SU-DHL-6 (cell line): Measurements from ENCODE around the gene STX1A.
A peak's percentile ranks its signal among the peaks of the same experiment; 100 is the strongest.

ENCODE experiments used
- H2AFZ ChIP-seq: fragments of 200-600 bp; sonication (generic); 2 replicates; pipeline ENCODE4 v1.6.1; 2014; ENCODE audit warnings: low read depth, mild to moderate bottlenecking, moderate library complexity, mixed read lengths, antibody characterized with exemption, low read length; ENCODE audit not compliant: severe bottlenecking
- H3F3A ChIP-seq: fragments of 200-600 bp; shearing (Covaris generic); 2 replicates; pipeline ENCODE4 v1.6.0; 2016; ENCODE audit warnings: antibody characterized with exemption, mild to moderate bottlenecking; ENCODE audit not compliant: insufficient read depth
- H3K27ac ChIP-seq: fragments of 200-600 bp; sonication (generic); 2 replicates; pipeline ENCODE4 v1.5.1; 2016; ENCODE audit warnings: low read depth, mild to moderate bottlenecking, low read length, moderate library complexity, mixed read lengths
- H3K27me3 ChIP-seq: fragments of 200-600 bp; sonication (generic), shearing (Covaris generic); 2 replicates; pipeline ENCODE4 v1.6.0; 2014; ENCODE audit warnings: mild to moderate bottlenecking, low read length
- H3K36me3 ChIP-seq: fragments of 200-600 bp; sonication (generic); 2 replicates; pipeline ENCODE4 v1.6.1; 2014; ENCODE audit warnings: mild to moderate bottlenecking, low read length, mixed read lengths
- H3K4me2 ChIP-seq: fragments of 300-600, 200-600 bp; shearing (Covaris generic), sonication (generic); 2 replicates; pipeline ENCODE4 v1.6.0; 2014; ENCODE audit warnings: low read length, low read depth, mild to moderate bottlenecking; ENCODE audit not compliant: poor library complexity, severe bottlenecking
- H3K4me3 ChIP-seq: fragments of 200-600 bp; sonication (generic); 2 replicates; pipeline ENCODE4 v1.5.1; 2014; ENCODE audit warnings: antibody characterized with exemption, low read length, mild to moderate bottlenecking, mixed read lengths; ENCODE audit not compliant: insufficient read depth, poor library complexity, severe bottlenecking
- H3K79me2 ChIP-seq: fragments of 200-600 bp; sonication (generic); 2 replicates; pipeline ENCODE4 v1.6.1; 2014; ENCODE audit warnings: mild to moderate bottlenecking, low read length, moderate library complexity; ENCODE audit not compliant: insufficient read depth
- H3K9ac ChIP-seq: fragments of 200-600 bp; sonication (generic); 2 replicates; pipeline ENCODE4 v1.7.0; 2014; ENCODE audit warnings: mild to moderate bottlenecking, low read length
- H3K9me2 ChIP-seq: fragments of 200-600 bp; sonication (generic); replicated peaks from 2 replicates; pipeline ENCODE4 v1.6.1; 2014; ENCODE audit warnings: low read length; ENCODE audit not compliant: insufficient read depth
- H3K9me3 ChIP-seq: fragments of 200-600 bp; sonication (generic); 2 replicates; pipeline ENCODE4 v1.6.1; 2014; ENCODE audit warnings: low read length, mixed read lengths; ENCODE audit not compliant: insufficient read depth
- H4K20me1 ChIP-seq: fragments of 200-600 bp; sonication (generic); 2 replicates; pipeline ENCODE4 v1.6.1; 2014; ENCODE audit warnings: low read depth, mild to moderate bottlenecking, antibody characterized with exemption, low read length, moderate library complexity, mixed read lengths
- CTCF ChIP-seq: fragments of 200-600 bp; sonication (generic); IDR thresholded peaks from one replicate; pipeline ENCODE4 v1.5.1; 2017; ENCODE audit warnings: antibody characterized with exemption, mild to moderate bottlenecking, low read length, moderate library complexity; ENCODE audit not compliant: insufficient read depth, poor library complexity, severe bottlenecking
- EZH2phosphoT487 ChIP-seq: fragments of 200-600 bp; sonication (generic), shearing (Covaris generic); conservative IDR thresholded peaks from 2 replicates; pipeline ENCODE4 v1.6.1; 2018; ENCODE audit warnings: mild to moderate bottlenecking, antibody characterized with exemption, low read length, moderate library complexity, mixed read lengths

Gene STX1A

GRCh38 chr7:73740212-73740611 is 20.7 kb upstream of the STX1A start:
- TF ChIP-seq EZH2phosphoT487, result no peak
- no peak for TF ChIP-seq CTCF
- H3K9me2 ChIP-seq, result no peaks in the 10 kb centered on the region
- no peaks in the 10 kb centered on the region for H3K27me3 ChIP-seq
- H2AFZ ChIP-seq, result no peak overlapping the region
- no peak overlapping the region for H3K4me2 ChIP-seq
- no peaks in the 10 kb centered on the region for H3K9me3 ChIP-seq
- H4K20me1 ChIP-seq, result 0 out of 2 replicates have a peak, but pooled peaks cover 3% of the 10 kb centered on the region
- no peak overlapping the region for H3K9ac ChIP-seq
- 0 out of 2 replicates have a peak, but pooled peaks cover under 1% of the 10 kb centered on the region for H3F3A ChIP-seq
- H3K36me3 ChIP-seq, result no peaks in the 10 kb centered on the region
- H3K27ac ChIP-seq, result no peak overlapping the region
- no peak overlapping the region for H3K4me3 ChIP-seq
- H3K79me2 ChIP-seq, result peaks cover 9% of the 10 kb centered on the region; the same call in 1 of the 2 replicates

GRCh38 chr7:73739387-73739767 is 19.9 kb upstream of the STX1A start:
- no peaks in the 10 kb centered on the region for H3K9me3 ChIP-seq
- no peaks in the 10 kb centered on the region for H3K27me3 ChIP-seq
- H3K9me2 ChIP-seq, result no peaks in the 10 kb centered on the region
- 0 out of 2 replicates have a peak, but pooled peaks cover 3% of the 10 kb centered on the region for H4K20me1 ChIP-seq
- peak overlapping the region; percentile 70 for H3K4me3 ChIP-seq
- peak overlapping the region; percentile 34; the same call in 1 of the 2 replicates for H3K27ac ChIP-seq
- H3K9ac ChIP-seq, result peak overlapping the region; percentile 97
- no peak for TF ChIP-seq CTCF
- TF ChIP-seq EZH2phosphoT487, result no peak
- H3K36me3 ChIP-seq, result no peaks in the 10 kb centered on the region
- H3K4me2 ChIP-seq, result peak overlapping the region; percentile 77
- peak overlapping the region; percentile 79 for H2AFZ ChIP-seq
- 0 out of 2 replicates have a peak, but pooled peaks cover 4% of the 10 kb centered on the region for H3F3A ChIP-seq
- H3K79me2 ChIP-seq, result peaks cover 9% of the 10 kb centered on the region; the same call in 1 of the 2 replicates

- H2AFZ ChIP-seq, result peak within 1 kb of the TSS; percentile 82
- H3K79me2 ChIP-seq, result peaks cover 9% of the 10 kb centered on the region; the same call in 1 of the 2 replicates
- no peak for TF ChIP-seq CTCF
- no peak for TF ChIP-seq EZH2phosphoT487
- H3K27ac ChIP-seq, result peak within 1 kb of the TSS; percentile 74
- no peaks in the 10 kb centered on the region for H3K36me3 ChIP-seq
- no peaks in the 10 kb centered on the region for H3K9me2 ChIP-seq
- 0 out of 2 replicates have a peak, but pooled peaks cover 4% of the 10 kb centered on the region for H3F3A ChIP-seq
- H3K4me2 ChIP-seq, result peak within 1 kb of the TSS; percentile 97
- 0 out of 2 replicates have a peak, but pooled peaks cover 3% of the 10 kb centered on the region for H4K20me1 ChIP-seq
- H3K9ac ChIP-seq, result peak within 1 kb of the TSS; percentile 97
- H3K27me3 ChIP-seq, result no peaks in the 10 kb centered on the region
- H3K9me3 ChIP-seq, result no peaks in the 10 kb centered on the region
- peak within 1 kb of the TSS; percentile 97 for H3K4me3 ChIP-seq
These were observed 19.3 kb upstream of the STX1A start, which contains the start of gene ABHD11 for GRCh38 chr7:73738612-73739386. TSS of gene ABHD11 (minus strand) at chr7:73738802. CDS start at chr7:73738770, 32 bp downstream.
